ENCODE measurements around the gene ST6GALNAC6. TPM values are rescaled to one million over a fixed set of nuclear protein-coding genes. Genes with fewer than 3 reads are reported as not detected.
"Not testable (repeated sequence)": the region's sequence is repeated elsewhere in the genome, so short reads cannot be mapped to it uniquely, and the experiment has no call there.

Gene ST6GALNAC6
- total RNA-seq, 1 donor from 2014 or later, result 14.3 TPM

- Histone ChIP-seq H3K9ac (no peak overlapping the region), H3K27ac (no peak overlapping the region), H3K4me2 (no peak overlapping the region), H2AFZ (replicated peaks) (no peak overlapping the region), H3K4me1 (no peaks in the 10 kb centered on the region), H3F3A (ENCODE audit: low read depth) (no peaks in the 10 kb centered on the region), H3K27me3 (no peaks in the 10 kb centered on the region), H3K4me3 (no peak overlapping the region), H3K36me3 (no peaks in the 10 kb centered on the region), H3K9me3 (ENCODE audit: low read depth) (no peaks in the 10 kb centered on the region), H3K79me2 (ENCODE audit: low read depth) (no peaks in the 10 kb centered on the region), H4K20me1 (ENCODE audit: low read depth) (no peaks in the 10 kb centered on the region)
- Mint-ChIP-seq H3K27ac (no peak overlapping the region), H3K27me3 (ENCODE audit: insufficient read depth, low read depth) (peaks cover 10% of the 10 kb centered on the region), H3K36me3 (peaks cover under 1% of the 10 kb centered on the region), H3K9me3 (no peaks in the 10 kb centered on the region), H3K4me3 (no peak overlapping the region), H3K4me1 (peaks cover 54% of the 10 kb centered on the region)
- DNase-seq (ENCODE audit: low spot score), result no peak
- TF ChIP-seq EZH2phosphoT487 (IDR thresholded peaks at IDR 0.05) (no peak), EZH2 (IDR thresholded peaks at IDR 0.05) (no peak), CTCF (IDR thresholded peaks at IDR 0.05) (no peak)
Observed at GRCh38 chr9:127870887-127871286, 28.5 kb downstream of the ST6GALNAC6 start.

GRCh38 chr9:127870153-127870491 lies 29.3 kb downstream of the ST6GALNAC6 start:
- not testable (repeated sequence) for H3K27ac Mint-ChIP-seq; H3K9ac ChIP-seq; DNase-seq (ENCODE audit: low spot score); H4K20me1 ChIP-seq (ENCODE audit: low read depth); H3K36me3 ChIP-seq; H3F3A ChIP-seq (ENCODE audit: low read depth); H2AFZ ChIP-seq (replicated peaks); H3K4me1 ChIP-seq; H3K9me3 Mint-ChIP-seq; H3K36me3 Mint-ChIP-seq; H3K4me3 Mint-ChIP-seq; H3K4me3 ChIP-seq; H3K9me3 ChIP-seq (ENCODE audit: low read depth); H3K27ac ChIP-seq; H3K27me3 ChIP-seq; H3K27me3 Mint-ChIP-seq (ENCODE audit: insufficient read depth, low read depth); H3K79me2 ChIP-seq (ENCODE audit: low read depth); H3K4me2 ChIP-seq
- peaks cover 54% of the 10 kb centered on the region for H3K4me1 Mint-ChIP-seq

- no peak overlapping the region for H3K4me3 Mint-ChIP-seq
- peaks cover 8% of the 10 kb centered on the region for H3K27me3 Mint-ChIP-seq (ENCODE audit: insufficient read depth, low read depth)
- Histone ChIP-seq H3K9me3 (ENCODE audit: low read depth) (no peaks in the 10 kb centered on the region), H2AFZ (replicated peaks) (no peak overlapping the region), H3K4me1 (no peaks in the 10 kb centered on the region), H3K27me3 (no peaks in the 10 kb centered on the region), H3K79me2 (ENCODE audit: low read depth) (no peaks in the 10 kb centered on the region), H3K27ac (no peak overlapping the region), H3F3A (ENCODE audit: low read depth) (no peaks in the 10 kb centered on the region), H3K36me3 (no peaks in the 10 kb centered on the region), H3K4me3 (no peak overlapping the region), H3K9ac (no peak overlapping the region), H3K4me2 (no peak overlapping the region), H4K20me1 (ENCODE audit: low read depth) (no peaks in the 10 kb centered on the region)
- peaks cover 3% of the 10 kb centered on the region for H3K36me3 Mint-ChIP-seq
- no peak overlapping the region for H3K27ac Mint-ChIP-seq
- TF ChIP-seq CTCF (IDR thresholded peaks at IDR 0.05) (peak; percentile 88), EZH2phosphoT487 (IDR thresholded peaks at IDR 0.05) (no peak), EZH2 (IDR thresholded peaks at IDR 0.05) (no peak)
- no peaks in the 10 kb centered on the region for H3K9me3 Mint-ChIP-seq
- peaks cover 51% of the 10 kb centered on the region for H3K4me1 Mint-ChIP-seq
- peak; percentile 93 for DNase-seq (ENCODE audit: low spot score)
Observed at GRCh38 chr9:127869310-127870152, 29.9 kb downstream of the ST6GALNAC6 start.

- no peaks in the 10 kb centered on the region for H3K9me3 ChIP-seq (ENCODE audit: low read depth)
- DNase-seq (ENCODE audit: low spot score), result no peak
- no peak overlapping the region for H2AFZ ChIP-seq (replicated peaks)
- no peaks in the 10 kb centered on the region for H3K4me1 ChIP-seq
- H3K9me3 Mint-ChIP-seq, result no peaks in the 10 kb centered on the region
- H3K79me2 ChIP-seq (ENCODE audit: low read depth), result no peaks in the 10 kb centered on the region
- H3K4me3 ChIP-seq, result no peak overlapping the region
- TF ChIP-seq EZH2 (IDR thresholded peaks at IDR 0.05) (no peak), CTCF (IDR thresholded peaks at IDR 0.05) (no peak), EZH2phosphoT487 (IDR thresholded peaks at IDR 0.05) (no peak)
- no peak overlapping the region for H3K9ac ChIP-seq
- H3K27me3 ChIP-seq, result no peaks in the 10 kb centered on the region
- H3F3A ChIP-seq (ENCODE audit: low read depth), result no peaks in the 10 kb centered on the region
- no peaks in the 10 kb centered on the region for H4K20me1 ChIP-seq (ENCODE audit: low read depth)
- H3K36me3 ChIP-seq, result no peaks in the 10 kb centered on the region
- no peak overlapping the region for H3K27ac ChIP-seq
- H3K27ac Mint-ChIP-seq, result no peak overlapping the region
- no peak overlapping the region for H3K4me2 ChIP-seq
- H3K27me3 Mint-ChIP-seq (ENCODE audit: insufficient read depth, low read depth), result peaks cover 8% of the 10 kb centered on the region
- peaks cover 3% of the 10 kb centered on the region for H3K36me3 Mint-ChIP-seq
- H3K4me3 Mint-ChIP-seq, result no peak overlapping the region
- peaks cover 43% of the 10 kb centered on the region for H3K4me1 Mint-ChIP-seq
Observed at GRCh38 chr9:127868278-127868902, 31.0 kb downstream of the ST6GALNAC6 start.

Measured in neural progenitor cell (in vitro differentiated cells).